ENCODE results near the gene MC1R.
"Not testable (repeated sequence)": the region's sequence is repeated elsewhere in the genome, so short reads cannot be mapped to it uniquely, and the experiment has no call there.

Gene MC1R

DNA sequence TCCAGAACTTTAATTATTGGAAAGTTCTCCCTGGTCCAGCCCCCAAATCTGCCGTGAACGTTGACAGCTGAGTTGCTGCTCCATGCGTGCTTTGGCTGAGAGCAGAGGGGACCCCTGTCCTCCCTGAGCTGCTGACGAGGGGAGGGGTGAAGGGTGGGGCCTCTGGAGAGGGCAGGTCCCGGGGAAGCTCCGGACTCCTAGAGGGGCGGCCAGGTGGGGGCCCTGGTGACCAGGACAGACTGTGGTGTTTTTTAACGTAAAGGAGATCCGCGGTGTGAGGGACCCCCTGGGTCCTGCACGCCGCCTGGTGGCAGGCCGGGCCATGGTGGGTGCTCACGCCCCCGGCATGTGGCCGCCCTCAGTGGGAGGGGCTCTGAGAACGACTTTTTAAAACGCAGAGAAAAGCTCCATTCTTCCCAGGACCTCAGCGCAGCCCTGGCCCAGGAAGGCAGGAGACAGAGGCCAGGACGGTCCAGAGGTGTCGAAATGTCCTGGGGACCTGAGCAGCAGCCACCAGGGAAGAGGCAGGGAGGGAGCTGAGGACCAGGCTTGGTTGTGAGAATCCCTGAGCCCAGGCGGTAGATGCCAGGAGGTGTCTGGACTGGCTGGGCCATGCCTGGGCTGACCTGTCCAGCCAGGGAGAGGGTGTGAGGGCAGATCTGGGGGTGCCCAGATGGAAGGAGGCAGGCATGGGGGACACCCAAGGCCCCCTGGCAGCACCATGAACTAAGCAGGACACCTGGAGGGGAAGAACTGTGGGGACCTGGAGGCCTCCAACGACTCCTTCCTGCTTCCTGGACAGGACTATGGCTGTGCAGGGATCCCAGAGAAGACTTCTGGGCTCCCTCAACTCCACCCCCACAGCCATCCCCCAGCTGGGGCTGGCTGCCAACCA, at the start of gene MC1R:
Gene MC1R, plus strand, starts transcription at position 410 of the 895 bp plus-strand sequence. Its CDS starts 397 bp downstream, at position 807.
- DNase-seq (ENCODE audit: low spot score) = peak; percentile 87

DNA sequence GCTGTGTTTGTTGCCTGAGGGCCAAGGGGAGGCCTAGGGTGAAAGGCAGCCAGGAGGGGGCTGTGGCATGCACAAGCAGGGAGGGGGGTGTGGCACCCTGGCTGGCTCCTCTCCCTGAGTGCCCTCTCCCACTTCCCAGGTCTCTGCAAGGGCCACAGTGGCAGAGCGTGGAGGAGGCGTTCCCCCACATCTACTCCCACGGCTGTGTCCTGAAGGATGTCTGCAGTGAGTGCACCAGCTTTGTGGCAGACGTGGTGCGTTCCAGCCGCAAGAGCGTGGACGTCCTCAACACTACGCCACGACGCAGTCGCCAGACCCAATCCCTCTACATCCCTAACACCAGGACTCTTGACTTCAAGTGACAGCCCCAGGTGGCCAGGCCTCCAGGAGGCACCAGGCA, 48.8 kb upstream of the MC1R start:
- DNase-seq (ENCODE audit: low spot score) = no peak

DNA sequence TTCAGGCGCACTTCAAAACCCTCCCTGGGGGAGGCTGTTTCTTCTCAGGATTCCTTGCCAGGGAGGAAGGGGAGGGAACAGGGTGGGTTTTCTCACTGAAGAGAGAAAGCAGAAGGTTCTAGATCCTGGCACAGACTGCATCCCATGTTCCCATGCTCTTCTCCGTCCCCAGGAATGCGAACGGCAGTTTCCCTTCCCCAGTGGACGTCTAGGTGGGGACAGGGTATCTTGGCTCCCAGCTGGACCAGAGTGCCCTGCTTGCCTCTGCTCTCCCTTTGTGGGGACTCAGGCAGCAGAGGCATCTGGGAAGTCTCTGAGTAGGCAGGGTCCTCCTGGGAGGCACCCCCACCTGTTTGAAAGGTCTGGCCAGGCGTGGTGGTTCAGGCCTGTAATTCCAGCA, 48.2 kb upstream of the MC1R start:
- no peak for DNase-seq (ENCODE audit: low spot score)

DNA sequence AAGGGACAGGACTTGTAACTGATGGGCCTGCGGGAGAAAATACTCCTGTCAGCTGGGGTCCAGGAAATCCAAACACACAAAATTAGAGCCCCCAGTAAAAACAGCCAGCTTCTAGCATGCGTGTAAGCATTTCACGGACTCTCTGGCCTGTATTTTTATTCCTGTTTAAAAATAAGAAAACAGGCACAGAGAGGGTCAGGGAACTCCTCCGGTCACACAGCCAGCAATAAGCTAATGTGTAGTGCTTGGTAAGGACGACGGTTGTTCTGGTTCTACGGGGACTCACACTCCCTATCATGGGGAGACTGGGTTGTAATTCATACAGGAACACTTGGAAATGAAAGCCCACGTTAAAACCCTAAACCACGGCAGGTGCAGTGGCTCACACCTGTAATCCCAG, 46.8 kb upstream of the MC1R start:
- DNase-seq (ENCODE audit: low spot score) = no peak

DNA sequence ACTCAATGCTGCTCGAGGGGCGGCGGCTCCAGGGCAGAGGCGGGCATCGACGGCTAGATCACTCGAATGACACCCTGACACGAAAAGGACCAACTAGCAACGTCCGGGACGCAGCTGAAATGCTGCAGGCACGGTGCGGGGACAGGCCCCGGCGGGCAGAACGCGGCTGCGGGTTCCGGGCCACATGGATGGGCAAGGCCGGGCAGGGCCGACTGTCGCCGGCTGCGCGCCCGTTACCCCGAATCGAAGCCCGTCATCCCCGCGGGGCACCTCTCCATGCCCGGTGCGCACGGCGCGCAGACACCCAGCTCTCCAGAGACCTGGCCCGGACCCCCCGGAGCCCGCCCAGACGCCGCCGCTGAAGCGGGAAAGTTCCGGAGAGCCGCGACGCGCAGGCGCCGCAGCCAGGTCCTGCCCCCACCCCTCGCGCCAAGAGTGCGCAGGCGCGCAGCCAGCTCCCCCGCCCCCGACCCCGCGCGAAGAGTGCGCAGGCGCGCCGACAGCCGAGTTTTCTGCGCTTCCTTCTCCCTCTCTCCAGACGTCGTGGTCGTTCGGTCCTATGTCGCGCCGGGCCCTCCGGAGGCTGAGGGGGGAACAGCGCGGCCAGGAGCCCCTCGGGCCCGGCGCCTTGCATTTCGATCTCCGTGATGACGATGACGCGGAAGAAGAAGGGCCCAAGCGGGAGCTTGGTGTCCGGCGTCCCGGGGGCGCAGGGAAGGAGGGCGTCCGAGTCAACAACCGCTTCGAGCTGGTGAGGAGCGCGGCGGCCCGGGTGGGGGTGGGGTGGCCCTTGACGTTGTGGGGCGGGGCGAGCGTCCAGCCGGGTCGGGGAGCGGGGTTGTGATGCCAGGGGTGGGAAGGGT, 45.3 kb upstream of the MC1R start, which contains the start of gene TCF25:
Gene TCF25, plus strand, starts transcription at position 484 of the 863 bp plus-strand sequence. Its CDS starts 76 bp downstream, at position 560.
- DNase-seq (ENCODE audit: low spot score) = peak; percentile 97

DNA sequence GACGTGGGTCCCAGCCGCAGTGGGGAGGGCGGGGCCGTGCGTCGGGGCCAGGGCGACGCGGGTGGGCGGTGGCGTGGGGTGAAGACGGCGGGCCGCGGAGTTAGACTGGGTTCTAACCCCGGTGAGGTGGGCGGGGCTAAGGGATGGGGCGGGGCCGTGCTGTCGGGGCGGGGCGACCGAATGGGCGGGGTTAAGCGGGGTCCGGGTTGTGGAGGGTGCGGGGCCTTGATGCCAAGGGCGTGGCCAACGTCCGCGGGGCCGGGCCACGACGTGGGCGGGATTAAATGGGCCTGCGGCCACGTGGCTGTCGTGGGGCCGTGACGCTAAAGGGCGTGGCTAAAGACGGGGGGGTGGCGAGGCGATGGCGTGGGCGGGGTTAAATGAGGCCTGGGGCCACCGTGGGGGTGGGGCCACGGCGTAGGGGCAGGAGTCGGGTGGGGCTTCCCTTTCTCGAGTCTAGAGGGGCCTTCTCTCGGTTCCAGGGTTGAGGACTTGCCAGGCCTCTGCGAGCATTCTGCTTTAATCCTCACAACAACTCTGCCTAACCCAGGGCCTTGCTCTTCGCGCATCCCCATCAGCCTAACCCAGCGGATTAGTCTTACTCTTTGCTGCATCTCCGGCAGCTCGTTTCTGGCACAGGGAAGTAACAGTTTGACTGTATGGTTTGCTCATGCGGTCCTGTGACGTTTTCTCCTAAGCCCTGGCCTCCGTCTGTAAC, 44.5 kb upstream of the MC1R start:
- peak; percentile 97 for DNase-seq (ENCODE audit: low spot score)

DNA sequence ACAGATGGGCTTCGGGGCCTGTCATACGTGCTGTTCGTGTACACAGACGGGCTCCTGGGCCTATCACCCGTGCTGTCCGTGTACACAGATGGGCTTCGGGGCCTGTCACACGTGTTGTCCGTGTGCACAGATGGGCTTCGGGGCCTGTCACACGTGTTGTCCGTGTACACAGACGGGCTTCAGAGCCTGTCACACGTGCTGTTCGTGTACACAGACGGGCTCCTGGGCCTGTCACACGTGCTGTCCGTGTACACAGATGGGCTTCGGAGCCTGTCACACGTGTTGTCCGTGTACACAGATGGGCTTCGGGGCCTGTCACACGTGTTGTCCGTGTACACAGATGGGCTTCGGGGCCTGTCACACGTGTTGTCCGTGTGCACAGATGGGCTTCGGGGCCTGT, 39.5 kb upstream of the MC1R start:
- DNase-seq (ENCODE audit: low spot score) = not testable (repeated sequence)

DNA sequence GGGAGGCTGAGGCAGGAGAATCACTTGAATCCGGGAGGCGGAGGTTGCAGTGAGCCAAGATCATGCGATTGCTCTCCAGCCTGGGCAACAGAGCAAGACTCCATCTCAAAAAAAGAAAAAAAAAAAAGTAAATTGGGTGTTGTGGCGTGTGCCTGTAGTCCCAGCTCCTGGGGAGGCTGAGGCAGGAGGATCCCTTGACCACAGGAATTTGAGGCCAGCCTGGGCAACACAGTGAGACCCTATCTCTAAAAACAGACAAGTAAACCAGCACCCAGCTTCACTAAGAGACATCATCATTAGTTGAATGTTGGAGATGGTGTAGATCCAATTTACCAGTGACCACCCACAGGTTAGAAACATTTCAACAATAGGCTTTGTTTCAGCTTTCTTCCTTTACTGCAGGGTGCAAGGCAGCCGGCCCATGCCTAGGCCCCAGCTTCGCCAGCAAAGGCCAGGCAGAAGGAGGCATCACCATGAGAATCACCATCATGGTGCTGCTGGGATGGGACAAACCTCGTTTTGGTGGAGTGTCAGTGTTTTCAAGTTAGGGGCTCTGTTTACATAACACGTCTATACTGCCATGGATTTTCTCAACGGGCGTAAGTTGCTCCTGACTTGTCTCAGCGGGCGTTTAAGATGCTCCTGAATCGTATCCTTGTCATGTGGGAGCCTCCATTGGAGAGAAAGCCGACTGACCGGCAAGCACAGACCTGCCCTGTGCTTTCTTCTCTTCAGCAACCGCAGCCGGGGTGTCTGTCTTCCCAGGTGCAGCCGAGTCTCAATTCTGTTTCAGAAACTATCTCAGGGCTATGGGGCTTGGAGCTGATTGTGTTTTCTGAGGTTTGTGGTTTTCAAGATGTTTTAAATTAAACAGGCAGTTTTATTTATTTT, 37.9 kb upstream of the MC1R start:
- DNase-seq (ENCODE audit: low spot score) = no peak

DNA sequence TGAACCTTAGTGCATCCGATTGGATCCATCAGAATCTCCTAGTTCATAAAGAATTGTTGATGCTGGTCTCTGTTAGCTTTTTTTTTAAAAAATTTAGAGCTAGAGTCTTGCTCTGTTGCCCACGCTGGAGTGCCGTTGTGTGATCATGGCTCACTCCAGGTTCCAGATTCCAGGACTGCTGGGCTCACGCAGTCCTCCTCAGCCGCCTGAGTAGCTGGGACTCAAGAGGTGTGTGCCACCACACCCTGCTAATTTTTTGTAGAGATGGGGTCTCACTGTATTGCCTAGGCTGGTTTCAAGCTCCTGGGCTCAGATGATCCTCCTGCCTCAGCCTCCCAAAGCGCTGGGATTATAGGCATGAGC, 37.3 kb upstream of the MC1R start:
- no peak for DNase-seq (ENCODE audit: low spot score)

DNA sequence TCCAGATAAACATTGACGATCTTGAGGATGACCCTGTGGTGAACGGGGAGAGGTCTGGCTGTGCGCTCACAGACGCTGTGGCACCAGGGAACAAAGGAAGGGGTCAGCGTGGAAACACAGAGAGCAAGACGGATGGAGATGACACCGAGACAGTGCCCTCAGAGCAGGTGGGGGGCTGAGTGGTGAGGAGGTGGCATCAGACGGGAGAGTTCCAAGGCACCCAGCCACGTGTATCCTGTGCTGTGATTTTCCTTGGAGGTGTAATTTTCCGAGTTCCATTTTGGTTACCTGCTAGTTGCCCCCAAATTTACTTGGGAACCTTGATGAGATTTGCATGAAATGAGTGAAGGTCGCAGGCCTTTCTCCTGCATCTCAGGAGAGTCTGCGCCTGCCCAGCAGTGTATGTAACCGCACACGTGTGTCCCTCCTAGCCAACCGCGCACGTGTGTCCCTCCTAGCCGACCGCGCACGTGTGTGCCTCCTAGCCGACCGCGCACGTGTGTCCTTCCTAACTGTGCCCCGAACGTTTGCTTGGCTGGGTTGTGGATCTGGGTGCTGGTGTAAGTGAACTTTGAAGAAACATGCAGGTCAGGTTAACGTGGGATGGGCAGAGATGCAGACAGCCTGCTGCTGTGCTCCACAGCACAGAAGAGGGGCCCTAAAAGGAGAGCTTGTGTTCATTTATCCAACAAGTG, 35.2 kb upstream of the MC1R start:
- DNase-seq (ENCODE audit: low spot score) = no peak

DNA sequence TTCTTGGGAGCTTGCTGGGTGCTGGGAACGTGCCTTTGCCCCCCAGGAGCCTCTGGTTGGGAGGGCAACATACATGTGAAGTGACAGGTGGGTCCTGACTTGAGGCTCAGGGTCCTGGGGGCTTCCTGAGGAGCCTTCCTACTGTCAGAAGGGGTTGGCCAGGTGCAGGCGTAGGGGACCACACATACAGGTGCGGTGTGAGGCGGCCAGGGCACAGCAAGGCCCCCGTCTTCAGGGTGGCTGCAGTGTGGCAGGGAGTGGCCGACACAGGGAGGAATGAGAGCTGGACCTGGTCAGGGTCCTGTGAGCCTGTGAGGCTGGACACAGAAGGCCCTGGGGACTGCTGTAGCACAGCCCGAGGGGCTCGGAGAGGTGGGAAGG, 34.6 kb upstream of the MC1R start:
- DNase-seq (ENCODE audit: low spot score) = no peak

DNA sequence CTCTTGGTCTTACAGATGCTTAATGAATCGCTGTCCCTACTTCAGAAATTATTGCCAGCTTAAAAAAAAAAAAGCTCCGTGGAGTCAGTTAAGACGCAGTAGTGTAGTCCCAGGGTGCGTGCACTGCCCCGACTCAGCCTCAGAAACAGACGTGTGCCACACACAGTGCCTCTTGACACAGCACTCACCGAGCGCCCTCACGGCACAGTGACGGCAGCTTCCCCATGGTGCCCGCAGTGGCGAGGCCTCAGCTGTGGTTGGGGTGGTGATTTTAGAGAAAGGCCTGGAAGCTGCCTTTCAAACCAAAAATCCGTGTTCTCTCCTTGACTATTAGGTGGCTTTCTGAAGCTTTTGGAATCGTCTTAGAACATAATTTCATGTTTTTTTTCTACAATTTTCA, 31.4 kb upstream of the MC1R start:
- no peak for DNase-seq (ENCODE audit: low spot score)

DNA sequence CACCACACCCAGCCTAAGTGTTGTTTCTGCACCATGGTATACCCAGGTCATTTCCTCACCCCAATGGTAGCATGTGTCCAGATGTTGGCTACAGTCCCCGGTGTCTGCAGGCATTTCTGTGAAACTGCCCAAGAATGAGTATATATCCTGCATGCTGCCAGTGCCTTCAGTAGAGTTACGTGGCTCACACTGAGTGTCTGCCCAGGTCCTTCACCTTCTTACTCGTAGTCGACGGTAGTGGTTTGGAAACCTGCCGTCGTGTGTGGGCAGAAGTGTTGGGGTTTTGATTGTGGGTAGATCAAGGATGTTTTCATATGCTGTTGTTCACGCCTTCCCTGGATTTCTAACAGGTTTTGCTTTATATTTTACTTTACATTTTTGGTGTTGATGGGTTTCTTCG, 28.5 kb upstream of the MC1R start:
- DNase-seq (ENCODE audit: low spot score) = no peak

DNA sequence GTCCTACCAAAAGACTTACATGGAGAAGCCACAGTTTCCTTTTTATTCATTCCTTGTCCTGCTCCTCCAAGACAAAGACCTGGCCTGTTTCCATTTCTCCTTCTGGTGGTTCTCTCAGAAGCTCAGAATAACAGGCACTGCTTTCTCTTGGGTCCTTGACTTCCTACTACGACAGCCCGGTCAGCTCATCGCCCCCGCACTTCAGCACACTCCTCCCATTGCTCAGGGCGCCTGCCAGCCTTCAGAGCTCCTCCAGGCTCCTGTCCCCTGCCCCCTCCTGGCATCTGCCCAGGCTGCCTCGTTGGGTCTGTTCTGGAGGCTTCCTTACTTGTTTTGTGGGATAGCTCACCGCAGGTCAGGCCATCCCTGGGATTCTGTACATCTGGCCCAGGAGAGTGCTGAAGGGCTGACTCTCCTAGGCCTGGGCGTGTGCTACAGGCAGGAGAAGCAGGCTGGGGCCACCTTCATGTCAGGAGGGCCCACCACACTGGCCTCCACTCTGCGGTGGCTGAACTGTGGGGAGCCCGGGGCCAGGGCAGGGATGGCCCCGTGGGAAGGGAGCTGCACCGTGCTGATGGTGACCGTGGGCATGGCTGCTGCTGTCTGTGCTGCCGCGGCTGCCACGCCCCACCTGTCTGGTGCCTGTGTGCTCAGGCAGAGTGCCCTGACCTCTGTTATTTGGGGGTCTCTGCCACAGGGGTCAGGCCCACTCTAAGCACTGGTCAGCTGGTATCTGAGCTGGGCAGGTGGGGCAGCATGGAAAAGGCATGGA, 27.6 kb upstream of the MC1R start:
- DNase-seq (ENCODE audit: low spot score) = no peak

DNA sequence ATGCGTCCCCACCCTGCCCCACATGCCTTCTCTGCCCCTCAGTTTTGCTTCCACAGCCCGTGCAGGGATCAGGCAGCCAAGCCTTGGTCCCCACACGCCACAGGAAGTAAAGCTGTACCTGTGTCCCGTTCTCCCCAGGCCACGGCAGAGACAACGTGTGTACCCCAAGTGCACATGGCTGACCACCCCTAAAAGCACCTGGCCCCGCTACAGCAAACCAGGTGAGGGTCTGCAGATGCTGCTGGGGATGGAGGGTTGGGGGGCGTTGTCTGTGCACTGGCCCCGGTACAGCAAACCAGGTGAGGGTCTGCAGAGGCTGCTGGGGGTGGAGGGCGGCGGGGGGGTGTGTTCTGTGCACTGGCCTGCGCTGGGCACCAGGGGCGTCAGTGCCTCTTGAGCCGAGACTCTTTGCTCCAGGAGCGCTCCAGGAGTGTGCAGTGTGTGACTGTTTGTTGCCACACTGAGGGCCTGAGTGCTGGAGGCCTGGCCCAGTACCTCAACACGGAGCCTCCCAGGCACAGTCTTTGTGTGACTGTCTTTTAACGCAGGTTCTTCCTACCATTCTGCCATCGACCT, 26.5 kb upstream of the MC1R start:
- no peak for DNase-seq (ENCODE audit: low spot score)

DNA sequence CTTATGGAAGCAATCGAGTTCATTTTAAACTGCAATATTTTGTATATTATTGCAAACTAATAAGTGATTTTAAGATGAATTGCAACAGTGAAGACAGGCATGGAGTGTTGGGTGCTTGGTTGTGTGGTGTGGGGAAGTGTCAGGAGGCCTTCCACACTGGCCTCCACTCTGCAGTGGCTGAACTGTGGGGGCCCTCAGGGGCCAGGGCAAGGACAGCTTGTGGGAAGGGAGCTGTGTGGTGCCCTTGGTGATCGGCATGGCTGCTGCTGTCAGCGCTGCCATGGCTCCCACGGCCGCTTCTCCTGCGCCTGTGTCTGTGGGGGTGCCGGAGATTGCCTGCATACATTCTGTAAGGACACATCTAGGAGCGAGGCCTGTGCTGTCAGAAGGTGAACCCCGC, 26.0 kb upstream of the MC1R start:
- no peak for DNase-seq (ENCODE audit: low spot score)

DNA sequence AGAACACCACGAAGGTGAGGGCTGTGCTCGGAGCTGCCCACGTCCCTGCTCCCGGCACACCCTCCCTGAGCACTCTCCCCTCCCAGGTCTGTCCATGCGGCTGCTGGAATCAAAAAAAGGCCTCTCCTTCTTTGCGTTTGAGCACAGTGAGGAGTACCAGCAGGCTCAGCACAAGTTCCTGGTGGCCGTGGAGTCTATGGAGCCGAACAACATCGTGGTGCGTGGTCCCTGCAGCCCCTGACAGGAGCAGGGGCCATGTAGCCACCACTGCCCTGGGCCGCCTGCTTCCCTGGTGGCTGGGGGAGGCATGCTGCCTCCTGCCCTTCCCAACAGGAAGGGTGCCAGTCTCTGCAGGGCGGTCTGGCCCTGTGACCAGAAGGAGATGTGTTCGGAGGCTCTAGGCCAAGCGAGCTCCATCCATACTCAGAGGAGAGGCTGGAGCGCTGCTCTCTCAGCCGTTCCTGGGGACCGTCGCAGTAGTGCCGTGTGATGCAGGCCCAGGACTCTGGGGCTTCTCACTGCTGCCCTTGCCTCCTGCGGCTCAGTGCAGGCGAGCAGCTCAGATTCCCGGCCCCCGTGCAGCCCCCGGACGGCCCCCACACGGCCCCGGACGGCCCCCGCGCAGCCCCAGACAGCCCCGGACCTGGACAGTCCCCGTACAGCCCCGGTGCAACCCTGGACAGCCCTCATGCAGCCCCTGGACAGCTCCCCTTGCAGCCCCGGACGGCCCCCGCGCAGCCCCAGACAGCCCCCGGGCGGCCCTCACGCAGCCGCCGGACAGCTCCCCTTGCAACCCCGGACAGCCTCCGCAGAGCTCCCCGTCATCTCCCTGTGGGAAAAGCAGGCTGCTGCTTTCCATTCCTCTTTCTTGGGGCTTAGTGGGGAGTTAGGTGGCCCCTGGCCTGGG, 24.8 kb upstream of the MC1R start:
- no peak for DNase-seq (ENCODE audit: low spot score)

DNA sequence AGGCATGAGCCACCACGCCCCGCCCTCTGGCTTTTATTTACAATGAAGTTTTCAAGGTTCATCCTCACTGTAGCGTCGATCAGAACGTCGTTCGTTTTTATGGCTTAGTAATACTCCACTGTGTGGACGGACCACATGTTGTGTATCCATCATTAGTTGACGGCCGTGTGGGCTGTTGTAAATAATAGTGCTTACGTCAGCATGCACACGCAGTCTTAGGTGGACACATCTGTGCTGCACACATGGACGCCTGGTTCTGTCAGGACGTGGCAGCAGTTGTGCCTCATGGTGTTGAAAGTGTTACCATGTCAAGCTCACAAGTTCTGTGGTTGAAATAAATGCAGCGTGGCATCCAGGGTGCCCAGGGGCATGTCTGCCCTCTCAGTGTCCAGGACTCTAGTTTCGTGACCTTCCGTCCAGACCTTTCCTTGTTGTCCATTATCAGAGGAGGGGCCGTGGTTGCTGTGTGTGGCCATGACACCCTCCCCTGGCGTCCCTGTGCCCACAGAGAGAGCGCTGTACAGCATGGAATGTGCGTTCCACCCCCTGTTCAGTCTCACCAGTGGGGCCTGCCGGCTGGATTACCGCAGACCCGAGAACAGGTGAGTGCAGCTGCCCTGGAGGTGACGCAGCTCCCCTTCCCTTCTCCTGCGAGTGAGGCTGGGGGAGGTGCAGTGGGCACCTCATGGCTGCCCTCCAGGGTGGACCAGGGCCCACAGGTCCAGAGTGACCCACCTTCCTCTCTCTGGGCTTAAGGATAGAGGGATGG, 23.0 kb upstream of the MC1R start:
- DNase-seq (ENCODE audit: low spot score) = no peak
